OCI-LY1 (cell line): ENCODE results near the gene AIFM1.

ENCODE experiments used
- H2AFZ ChIP-seq: fragments of 200-600 bp; sonication (generic), shearing (Covaris generic); 2 replicates; pipeline ENCODE4 v1.6.0; 2014; ENCODE audit warnings: antibody characterized with exemption, mild to moderate bottlenecking, low read length
- H3F3A ChIP-seq: fragments of 200-600 bp; sonication (generic), shearing (Covaris generic); 2 replicates; pipeline ENCODE4 v1.6.0; 2014; ENCODE audit warnings: mild to moderate bottlenecking, antibody characterized with exemption, low read length, moderate library complexity; ENCODE audit not compliant: insufficient read depth
- H3K27ac ChIP-seq: fragments of 200-600 bp; sonication (generic); 2 replicates; pipeline ENCODE4 v1.5.1; 2014; ENCODE audit warnings: low read length, mixed run types, mild to moderate bottlenecking, low read depth; ENCODE audit not compliant: poor library complexity, severe bottlenecking
- H3K27me3 ChIP-seq: fragments of 200-600 bp; sonication (generic); 2 replicates; pipeline ENCODE4 v1.6.0; 2014; ENCODE audit warnings: antibody characterized with exemption, mild to moderate bottlenecking, low read length, moderate library complexity; ENCODE audit not compliant: insufficient read depth
- H3K36me3 ChIP-seq: fragments of 200-600 bp; sonication (generic); 2 replicates; pipeline ENCODE4 v1.6.1; 2014; ENCODE audit warnings: mild to moderate bottlenecking, antibody characterized with exemption, low read length, moderate library complexity, mixed read lengths; ENCODE audit not compliant: insufficient read depth
- H3K4me1 ChIP-seq: fragments of 200-600 bp; sonication (generic); 2 replicates; pipeline ENCODE4 v1.5.1; 2014; ENCODE audit warnings: mild to moderate bottlenecking, low read length, moderate library complexity; ENCODE audit not compliant: insufficient read depth, severe bottlenecking
- H3K4me2 ChIP-seq: fragments of 200-600 bp; sonication (generic), shearing (Covaris generic); 2 replicates; pipeline ENCODE4 v1.6.1; 2014; ENCODE audit warnings: low read length
- H3K4me3 ChIP-seq: fragments of 200-600 bp; sonication (generic); 2 replicates; pipeline ENCODE4 v1.5.1; 2014; ENCODE audit warnings: low read length, low read depth, mild to moderate bottlenecking, mixed read lengths; ENCODE audit not compliant: poor library complexity, severe bottlenecking
- H3K79me2 ChIP-seq: fragments of 200-600 bp; shearing (Covaris generic); 2 replicates; pipeline ENCODE4 v1.6.1; 2016; ENCODE audit warnings: mixed run types, low read length, mixed read lengths; ENCODE audit not compliant: insufficient read depth
- H3K9ac ChIP-seq: fragments of 200-600 bp; sonication (generic), shearing (Covaris generic); 2 replicates; pipeline ENCODE4 v1.6.1; 2014; ENCODE audit warnings: mild to moderate bottlenecking, low read length, mixed read lengths
- H3K9me2 ChIP-seq: fragments of 200-600 bp; sonication (generic), shearing (Covaris generic); 2 replicates; pipeline ENCODE4 v1.6.1; 2014; ENCODE audit warnings: low read depth, mild to moderate bottlenecking, low read length, mixed read lengths
- H3K9me3 ChIP-seq: fragments of 200-600 bp; shearing (Covaris generic); 2 replicates; pipeline ENCODE4 v1.6.1; 2014; ENCODE audit warnings: low read length, mixed read lengths
- H4K20me1 ChIP-seq: fragments of 200-600 bp; sonication (generic), shearing (Covaris generic); 2 replicates; pipeline ENCODE4 v1.6.0; 2016; ENCODE audit warnings: mild to moderate bottlenecking, low read length; ENCODE audit not compliant: insufficient read depth
- EZH2 ChIP-seq: fragments of 200-600 bp; sonication (generic), shearing (Covaris generic); IDR thresholded peaks from 2 replicates; pipeline ENCODE4 v1.8.0; 2017; ENCODE audit warnings: borderline replicate concordance, mixed run types, mild to moderate bottlenecking, antibody characterized with exemption, low read length, moderate library complexity, mixed read lengths
- TF ChIP-seq, protein P1 (sequence below): fragments of 200-600 bp; sonication (generic), shearing (Covaris generic); IDR thresholded peaks from 2 replicates; pipeline ENCODE4 v1.5.1; 2017; ENCODE audit warnings: mild to moderate bottlenecking, antibody characterized with exemption, low read length, moderate library complexity, mixed read lengths

The AIFM1 gene

GRCh38 chrX:130094696-130095095 is 70.9 kb downstream of the AIFM1 start:
- H3K79me2 ChIP-seq = peaks cover 4% of the 10 kb centered on the region; the same call in 1 of the 2 replicates
- H3F3A ChIP-seq = no peaks in the 10 kb centered on the region
- H4K20me1 ChIP-seq = no peaks in the 10 kb centered on the region
- H3K9ac ChIP-seq = no peak overlapping the region
- peak overlapping the region; percentile 7 for H3K27ac ChIP-seq
- H3K9me2 ChIP-seq = no peaks in the 10 kb centered on the region
- H3K27me3 ChIP-seq = no peaks in the 10 kb centered on the region
- no peak overlapping the region for H3K4me2 ChIP-seq
- H3K36me3 ChIP-seq = no peaks in the 10 kb centered on the region
- no peak for TF ChIP-seq EZH2
- TF ChIP-seq, protein P1, sequence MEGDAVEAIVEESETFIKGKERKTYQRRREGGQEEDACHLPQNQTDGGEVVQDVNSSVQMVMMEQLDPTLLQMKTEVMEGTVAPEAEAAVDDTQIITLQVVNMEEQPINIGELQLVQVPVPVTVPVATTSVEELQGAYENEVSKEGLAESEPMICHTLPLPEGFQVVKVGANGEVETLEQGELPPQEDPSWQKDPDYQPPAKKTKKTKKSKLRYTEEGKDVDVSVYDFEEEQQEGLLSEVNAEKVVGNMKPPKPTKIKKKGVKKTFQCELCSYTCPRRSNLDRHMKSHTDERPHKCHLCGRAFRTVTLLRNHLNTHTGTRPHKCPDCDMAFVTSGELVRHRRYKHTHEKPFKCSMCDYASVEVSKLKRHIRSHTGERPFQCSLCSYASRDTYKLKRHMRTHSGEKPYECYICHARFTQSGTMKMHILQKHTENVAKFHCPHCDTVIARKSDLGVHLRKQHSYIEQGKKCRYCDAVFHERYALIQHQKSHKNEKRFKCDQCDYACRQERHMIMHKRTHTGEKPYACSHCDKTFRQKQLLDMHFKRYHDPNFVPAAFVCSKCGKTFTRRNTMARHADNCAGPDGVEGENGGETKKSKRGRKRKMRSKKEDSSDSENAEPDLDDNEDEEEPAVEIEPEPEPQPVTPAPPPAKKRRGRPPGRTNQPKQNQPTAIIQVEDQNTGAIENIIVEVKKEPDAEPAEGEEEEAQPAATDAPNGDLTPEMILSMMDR = no peak
- no peak overlapping the region for H3K4me3 ChIP-seq
- no peaks in the 10 kb centered on the region for H3K9me3 ChIP-seq
- peaks cover 36% of the 10 kb centered on the region for H3K4me1 ChIP-seq
- no peak overlapping the region for H2AFZ ChIP-seq

DNA sequence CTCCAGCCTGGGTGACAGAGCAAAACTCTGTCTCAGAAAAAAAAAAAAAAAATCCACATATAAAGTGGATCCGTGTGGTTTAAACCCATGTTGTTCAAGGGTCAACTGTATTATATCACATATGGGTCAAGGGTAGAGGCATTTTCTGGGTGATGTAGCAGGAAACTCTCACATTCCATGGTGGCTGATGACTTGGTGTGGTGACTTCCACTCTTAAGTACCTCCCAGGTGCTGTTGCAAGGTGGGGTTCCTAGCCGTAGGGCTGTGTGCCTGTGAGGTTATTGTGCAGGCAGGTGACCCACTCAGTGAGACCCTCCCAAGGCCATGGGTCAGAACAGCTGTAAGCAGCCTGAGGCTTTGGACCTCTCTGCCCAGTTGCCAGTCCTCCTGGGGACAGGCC is 72.4 kb downstream of the AIFM1 start:
- TF ChIP-seq EZH2 = no peak
- TF ChIP-seq, protein P1 = no peak
- no peaks in the 10 kb centered on the region for H3K9me3 ChIP-seq
- H3K36me3 ChIP-seq = no peaks in the 10 kb centered on the region
- H3K79me2 ChIP-seq = no peaks in the 10 kb centered on the region
- no peak overlapping the region for H3K4me2 ChIP-seq
- no peaks in the 10 kb centered on the region for H3F3A ChIP-seq
- no peaks in the 10 kb centered on the region for H3K9me2 ChIP-seq
- no peaks in the 10 kb centered on the region for H4K20me1 ChIP-seq
- H3K4me3 ChIP-seq = no peak overlapping the region
- no peak overlapping the region for H3K9ac ChIP-seq
- no peaks in the 10 kb centered on the region for H3K27me3 ChIP-seq
- no peak overlapping the region for H2AFZ ChIP-seq
- peaks cover 36% of the 10 kb centered on the region for H3K4me1 ChIP-seq
- peak overlapping the region; percentile 89 for H3K27ac ChIP-seq

- peaks cover 46% of the 10 kb centered on the region for H3K4me1 ChIP-seq
- no peaks in the 10 kb centered on the region for H3K27me3 ChIP-seq
- H3K4me3 ChIP-seq = peak overlapping the region; percentile 51
- TF ChIP-seq, protein P1 = peak; percentile 18; the same call in 1 of the 2 replicates
- no peak for TF ChIP-seq EZH2
- no peaks in the 10 kb centered on the region for H3K9me3 ChIP-seq
- H3K27ac ChIP-seq = peak overlapping the region; percentile 89
- H3K9ac ChIP-seq = peak overlapping the region; percentile 58; the same call in 1 of the 2 replicates
- no peaks in the 10 kb centered on the region for H3K9me2 ChIP-seq
- no peaks in the 10 kb centered on the region for H4K20me1 ChIP-seq
- no peak overlapping the region for H2AFZ ChIP-seq
- H3K79me2 ChIP-seq = no peaks in the 10 kb centered on the region
- H3F3A ChIP-seq = no peaks in the 10 kb centered on the region
- H3K36me3 ChIP-seq = no peaks in the 10 kb centered on the region
- H3K4me2 ChIP-seq = peak overlapping the region; percentile 66
Measured at GRCh38 chrX:130091980-130092522, 73.6 kb downstream of the AIFM1 start.
